Activated T-helper 1 cell treated with anti-CD3 and anti-CD28 coated beads, Interleukin-12 subunit alpha, Interleukin-12 subunit beta, Interleukin-2, Interleukin-4 antibody, amounts not matched to agents 30 ng/mL and 10 ng/mL and 1 ng/mL, durations not matched to agents 14 hours and 24 hours and 36 hours (primary cell): Measurements from ENCODE around the gene TMEM52B. TPM values are rescaled to one million over a fixed set of nuclear protein-coding genes. Genes with fewer than 3 reads are reported as not detected.

Experiments used
- DNase-seq: peaks from one replicate; pipeline ENCODE4 v3.0.0; 2021; ENCODE audit warnings: low spot score
- H3K27ac Mint-ChIP-seq: one replicate; pipeline ENCODE4 v1.8.0; 2021; ENCODE audit warnings: mild to moderate bottlenecking, mixed read lengths
- H3K27me3 Mint-ChIP-seq: one replicate; pipeline ENCODE4 v1.8.0; 2022; ENCODE audit warnings: mild to moderate bottlenecking, moderate library complexity, mixed read lengths; ENCODE audit not compliant: insufficient read depth
- H3K36me3 Mint-ChIP-seq: one replicate; pipeline ENCODE4 v1.8.0; 2021; ENCODE audit warnings: low read depth, mixed read lengths
- H3K4me1 Mint-ChIP-seq: one replicate; pipeline ENCODE4 v1.8.0; 2021; ENCODE audit warnings: low read depth, mixed read lengths
- H3K4me3 Mint-ChIP-seq: one replicate; pipeline ENCODE4 v1.8.0; 2021; ENCODE audit warnings: mild to moderate bottlenecking, moderate library complexity, mixed read lengths
- H3K9me3 Mint-ChIP-seq: one replicate; pipeline ENCODE4 v1.8.0; 2021; ENCODE audit warnings: mixed read lengths
- intact Hi-C: fragments of 100-400 bp; cut with micrococcal nuclease; formaldehyde crosslinking; loops from one replicate; pipeline ENCODE4 v1.15.1; 2024
- total RNA-seq: library from RNA; stranded (reverse); gene quantifications from 2 replicates; pipeline ENCODE4 v1.2.3, GENCODE V29; 2022

The TMEM52B gene
- not detected in 2 replicates for total RNA-seq

GRCh38 chr12:10178821-10179220, at the start of gene TMEM52B:
Gene TMEM52B, plus strand, starts transcription at chr12:10179032. Its CDS starts 543 bp downstream, at chr12:10179575.
- H3K4me3 Mint-ChIP-seq: no peak within 1 kb of the TSS
- peaks cover 10% of the 10 kb centered on the region for H3K27me3 Mint-ChIP-seq

GRCh38 chr12:10130042-10130441, 48.8 kb upstream of the TMEM52B start, which contains the start of gene CLEC7A:
Gene CLEC7A, minus strand, starts transcription at chr12:10130199. Its CDS starts 117 bp downstream, at chr12:10130082.
- Mint-ChIP-seq H3K9me3 (no peaks in the 10 kb centered on the region), H3K27ac (no peak within 1 kb of the TSS), H3K4me1 (peaks cover 16% of the 10 kb centered on the region), H3K27me3 (peaks cover 37% of the 10 kb centered on the region), H3K4me3 (no peak within 1 kb of the TSS), H3K36me3 (no peaks in the 10 kb centered on the region)
- DNase-seq: no peak
- intact Hi-C loops: loop anchor here (1.0 to 5.0 kb wide), 2 partner anchors 174 to 333 kb away; no protein-coding TSS in a partner anchor

More at GRCh38 chr12:10178821-10179220, at the start of gene TMEM52B:
- intact Hi-C loops: no loop called here
- Mint-ChIP-seq H3K4me1 (no peaks in the 10 kb centered on the region), H3K9me3 (no peaks in the 10 kb centered on the region), H3K36me3 (no peaks in the 10 kb centered on the region), H3K27ac (no peak within 1 kb of the TSS)
- DNase-seq: no peak

GRCh38 chr12:10131111-10131690, 47.6 kb upstream of the TMEM52B start:
- intact Hi-C loops: loop anchor here (5.0 kb wide), 1 partner anchor 334 kb away; no protein-coding TSS in a partner anchor
- H3K4me3 Mint-ChIP-seq: no peak overlapping the region
- no peaks in the 10 kb centered on the region for H3K9me3 Mint-ChIP-seq

GRCh38 chr12:10132850-10133370, 45.9 kb upstream of the TMEM52B start:
- DNase-seq: no peak
- Mint-ChIP-seq H3K27ac (no peak overlapping the region), H3K4me3 (no peak overlapping the region), H3K36me3 (no peaks in the 10 kb centered on the region), H3K4me1 (peaks cover 16% of the 10 kb centered on the region), H3K27me3 (peaks cover 29% of the 10 kb centered on the region), H3K9me3 (no peaks in the 10 kb centered on the region)
- intact Hi-C loops: loop anchor here (5.0 kb wide), 1 partner anchor 336 kb away; no protein-coding TSS in a partner anchor

More at GRCh38 chr12:10131111-10131690, 47.6 kb upstream of the TMEM52B start:
- no peak for DNase-seq
- Mint-ChIP-seq H3K4me1 (peaks cover 16% of the 10 kb centered on the region), H3K27ac (no peak overlapping the region), H3K27me3 (peaks cover 39% of the 10 kb centered on the region), H3K36me3 (no peaks in the 10 kb centered on the region)

- intact Hi-C loops: no loop called here
- H3K27me3 Mint-ChIP-seq: peaks cover 27% of the 10 kb centered on the region
- H3K27ac Mint-ChIP-seq: no peak overlapping the region
- H3K4me3 Mint-ChIP-seq: no peak overlapping the region
- no peaks in the 10 kb centered on the region for H3K9me3 Mint-ChIP-seq
- H3K4me1 Mint-ChIP-seq: peaks cover 4% of the 10 kb centered on the region
- DNase-seq: no peak
- H3K36me3 Mint-ChIP-seq: no peaks in the 10 kb centered on the region
Measured at GRCh38 chr12:10135126-10135525, 43.7 kb upstream of the TMEM52B start.

GRCh38 chr12:10136637-10137205, 42.1 kb upstream of the TMEM52B start:
- no peak for DNase-seq
- no peaks in the 10 kb centered on the region for H3K4me1 Mint-ChIP-seq
- intact Hi-C loops: no loop called here
- no peak overlapping the region for H3K27ac Mint-ChIP-seq
- no peaks in the 10 kb centered on the region for H3K9me3 Mint-ChIP-seq
- peaks cover 31% of the 10 kb centered on the region for H3K27me3 Mint-ChIP-seq
- no peaks in the 10 kb centered on the region for H3K36me3 Mint-ChIP-seq
- H3K4me3 Mint-ChIP-seq: no peak overlapping the region

- Mint-ChIP-seq H3K4me3 (no peak overlapping the region), H3K4me1 (no peaks in the 10 kb centered on the region), H3K27ac (no peak overlapping the region), H3K27me3 (peaks cover 46% of the 10 kb centered on the region), H3K9me3 (no peaks in the 10 kb centered on the region), H3K36me3 (no peaks in the 10 kb centered on the region)
- DNase-seq: peak; percentile 25
- intact Hi-C loops: loop anchor here (1.0 to 5.0 kb wide), 6 partner anchors 106 to 390 kb away; partner anchors contain the start of genes CLEC12B and CLEC2B
Measured at GRCh38 chr12:10140001-10140400, 38.8 kb upstream of the TMEM52B start.

- no peak overlapping the region for H3K4me3 Mint-ChIP-seq
- H3K27ac Mint-ChIP-seq: no peak overlapping the region
- intact Hi-C loops: loop anchor here (5.0 kb wide), 1 partner anchor 276 kb away; the partner anchor contains the start of gene CLEC2B
- H3K9me3 Mint-ChIP-seq: no peaks in the 10 kb centered on the region
- no peaks in the 10 kb centered on the region for H3K36me3 Mint-ChIP-seq
- no peaks in the 10 kb centered on the region for H3K4me1 Mint-ChIP-seq
- DNase-seq: no peak
- peaks cover 44% of the 10 kb centered on the region for H3K27me3 Mint-ChIP-seq
Measured at GRCh38 chr12:10142976-10143589, 35.7 kb upstream of the TMEM52B start.

GRCh38 chr12:10147714-10148403, 31.0 kb upstream of the TMEM52B start:
- Mint-ChIP-seq H3K4me3 (no peak overlapping the region), H3K27ac (no peak overlapping the region), H3K36me3 (no peaks in the 10 kb centered on the region), H3K4me1 (peaks cover under 1% of the 10 kb centered on the region), H3K27me3 (peaks cover 33% of the 10 kb centered on the region), H3K9me3 (no peaks in the 10 kb centered on the region)
- intact Hi-C loops: no loop called here
- DNase-seq: no peak

GRCh38 chr12:10151621-10152020, 27.2 kb upstream of the TMEM52B start:
- H3K27ac Mint-ChIP-seq: no peak overlapping the region
- no peak for DNase-seq
- H3K4me3 Mint-ChIP-seq: no peak overlapping the region
- peaks cover 40% of the 10 kb centered on the region for H3K27me3 Mint-ChIP-seq
- H3K9me3 Mint-ChIP-seq: no peaks in the 10 kb centered on the region
- no peaks in the 10 kb centered on the region for H3K36me3 Mint-ChIP-seq
- intact Hi-C loops: loop anchor here (2.0 to 5.0 kb wide), 3 partner anchors 61 to 601 kb away; partner anchors contain the start of gene GABARAPL1
- peaks cover 5% of the 10 kb centered on the region for H3K4me1 Mint-ChIP-seq

GRCh38 chr12:10153271-10154144, 25.3 kb upstream of the TMEM52B start:
- peak; percentile 30 for DNase-seq
- no peaks in the 10 kb centered on the region for H3K9me3 Mint-ChIP-seq
- no peak overlapping the region for H3K27ac Mint-ChIP-seq
- peaks cover 5% of the 10 kb centered on the region for H3K4me1 Mint-ChIP-seq
- H3K27me3 Mint-ChIP-seq: peaks cover 44% of the 10 kb centered on the region
- peak overlapping the region; percentile 83 for H3K4me3 Mint-ChIP-seq
- no peaks in the 10 kb centered on the region for H3K36me3 Mint-ChIP-seq
- intact Hi-C loops: loop anchor here (1.0 to 5.0 kb wide), 7 partner anchors 37 to 1333 kb away; partner anchors contain the start of genes GABARAPL1 and STYK1

- Mint-ChIP-seq H3K9me3 (no peaks in the 10 kb centered on the region), H3K4me3 (peak overlapping the region; percentile 83), H3K27me3 (peaks cover 46% of the 10 kb centered on the region), H3K4me1 (peaks cover 5% of the 10 kb centered on the region), H3K36me3 (no peaks in the 10 kb centered on the region), H3K27ac (no peak overlapping the region)
- intact Hi-C loops: loop anchor here (5.0 kb wide), 2 partner anchors 388 to 598 kb away; no protein-coding TSS in a partner anchor
- DNase-seq: no peak
Measured at GRCh38 chr12:10154145-10154496, 24.7 kb upstream of the TMEM52B start.
